ENCODE results near the gene TRIM3. TPM values are rescaled to one million over a fixed set of nuclear protein-coding genes. Genes with fewer than 3 reads are reported as not detected.

TRIM3 gene
- total RNA-seq, 1 donor from 2014 or later = 32.5 TPM

DNA sequence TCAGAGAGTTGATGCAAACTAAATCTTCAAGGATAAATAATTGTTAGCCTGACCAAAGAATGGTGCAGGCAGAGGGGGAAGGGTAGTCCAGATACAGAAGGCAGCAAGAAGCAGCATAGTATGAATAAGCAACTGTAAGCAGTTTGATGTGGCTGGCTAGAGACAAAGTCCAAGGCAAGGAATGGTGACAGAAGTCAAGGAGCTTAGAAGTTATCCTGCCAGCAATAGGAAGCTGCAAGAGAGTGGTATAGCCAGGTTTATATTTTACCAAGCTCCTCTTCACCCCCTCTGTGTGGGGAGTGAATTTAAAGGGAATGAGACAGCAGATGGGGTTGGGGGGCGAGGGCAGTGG, 14.7 kb downstream of the TRIM3 start:
- TF ChIP-seq, protein P1, sequence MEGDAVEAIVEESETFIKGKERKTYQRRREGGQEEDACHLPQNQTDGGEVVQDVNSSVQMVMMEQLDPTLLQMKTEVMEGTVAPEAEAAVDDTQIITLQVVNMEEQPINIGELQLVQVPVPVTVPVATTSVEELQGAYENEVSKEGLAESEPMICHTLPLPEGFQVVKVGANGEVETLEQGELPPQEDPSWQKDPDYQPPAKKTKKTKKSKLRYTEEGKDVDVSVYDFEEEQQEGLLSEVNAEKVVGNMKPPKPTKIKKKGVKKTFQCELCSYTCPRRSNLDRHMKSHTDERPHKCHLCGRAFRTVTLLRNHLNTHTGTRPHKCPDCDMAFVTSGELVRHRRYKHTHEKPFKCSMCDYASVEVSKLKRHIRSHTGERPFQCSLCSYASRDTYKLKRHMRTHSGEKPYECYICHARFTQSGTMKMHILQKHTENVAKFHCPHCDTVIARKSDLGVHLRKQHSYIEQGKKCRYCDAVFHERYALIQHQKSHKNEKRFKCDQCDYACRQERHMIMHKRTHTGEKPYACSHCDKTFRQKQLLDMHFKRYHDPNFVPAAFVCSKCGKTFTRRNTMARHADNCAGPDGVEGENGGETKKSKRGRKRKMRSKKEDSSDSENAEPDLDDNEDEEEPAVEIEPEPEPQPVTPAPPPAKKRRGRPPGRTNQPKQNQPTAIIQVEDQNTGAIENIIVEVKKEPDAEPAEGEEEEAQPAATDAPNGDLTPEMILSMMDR (IDR thresholded peaks at IDR 0.05) = no peak
- Mint-ChIP-seq H3K4me1 (ENCODE audit: unreplicated experiment) (no peaks in the 10 kb centered on the region), H3K36me3 (ENCODE audit: unreplicated experiment) (peaks cover 29% of the 10 kb centered on the region), H3K27ac (ENCODE audit: unreplicated experiment) (no peak overlapping the region), H3K4me3 (ENCODE audit: unreplicated experiment) (no peak overlapping the region), H3K27me3 (ENCODE audit: unreplicated experiment) (no peaks in the 10 kb centered on the region), H3K9me3 (ENCODE audit: unreplicated experiment) (no peaks in the 10 kb centered on the region)
- DNase-seq (ENCODE audit: extremely low spot score, unreplicated experiment) = no peak

DNA sequence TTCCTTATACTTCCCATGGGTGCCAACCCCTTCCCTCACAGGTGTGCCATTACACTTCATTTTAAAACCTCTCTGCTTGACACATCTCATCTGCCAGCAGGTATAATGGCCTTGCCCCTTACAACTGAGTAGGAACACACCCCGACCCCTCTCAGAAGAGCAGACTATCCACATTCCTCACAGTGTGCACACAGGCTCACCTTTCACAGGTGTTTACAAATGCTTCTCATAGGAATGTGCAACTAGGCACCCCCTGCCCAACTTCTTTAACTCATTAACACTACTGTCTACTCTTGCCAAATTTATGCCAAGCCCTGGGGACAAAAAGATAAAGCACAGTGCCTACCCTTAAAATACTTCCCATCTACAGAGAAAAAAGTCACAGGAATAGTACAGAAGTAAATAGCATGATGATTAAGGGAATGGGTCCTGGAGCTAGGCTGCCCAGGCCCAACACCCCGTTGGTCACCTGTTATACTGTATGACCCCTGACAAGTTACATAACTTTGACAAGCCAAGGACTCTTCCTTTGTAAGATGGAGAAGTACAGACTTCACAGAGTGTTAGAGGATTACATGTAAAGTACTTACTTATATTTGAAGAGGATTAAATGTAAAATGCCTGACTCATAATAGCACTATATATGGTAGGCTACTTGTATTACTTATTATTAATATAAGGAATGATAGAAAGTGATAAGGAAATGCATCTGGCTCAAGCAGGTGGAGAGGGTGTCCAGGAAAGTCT, 15.2 kb downstream of the TRIM3 start:
- Mint-ChIP-seq H3K27ac (ENCODE audit: unreplicated experiment) (no peak overlapping the region), H3K4me3 (ENCODE audit: unreplicated experiment) (no peak overlapping the region)

DNA sequence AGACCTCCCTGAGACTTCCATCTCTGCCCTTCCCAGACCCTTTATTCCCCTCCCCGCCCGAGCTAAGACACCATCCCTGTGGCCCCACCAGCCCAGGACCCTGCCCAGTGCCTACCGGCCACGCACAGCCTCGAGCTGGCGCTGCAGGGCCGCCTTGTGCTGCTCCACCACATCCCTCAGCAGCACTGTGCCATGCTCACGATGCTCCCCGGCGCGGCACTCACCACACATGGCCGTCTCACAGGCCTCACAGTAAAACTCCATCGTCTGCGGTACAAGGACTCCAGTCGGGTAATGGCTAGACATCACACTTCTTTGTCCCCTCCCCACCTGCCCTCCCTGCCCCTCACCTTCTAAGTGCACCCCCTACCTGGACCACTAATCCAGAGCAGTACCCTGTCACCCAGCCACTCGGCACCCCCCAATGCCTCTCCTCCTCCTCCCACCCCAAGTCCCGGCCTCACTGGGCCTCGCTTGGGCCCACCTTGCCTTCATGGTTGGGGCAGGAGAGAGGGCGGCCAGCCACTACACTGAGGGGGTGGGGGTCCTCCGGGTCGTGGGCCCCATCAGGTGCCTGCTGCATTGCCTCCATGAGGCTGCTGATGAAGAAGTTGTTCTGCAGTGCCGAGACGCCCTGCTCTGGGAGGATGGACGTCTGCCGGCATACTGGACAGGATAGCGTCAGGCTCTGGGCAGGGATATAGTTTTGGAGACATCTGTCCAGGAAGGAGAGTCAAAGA, 16.0 kb downstream of the TRIM3 start:
- H3K27ac Mint-ChIP-seq (ENCODE audit: unreplicated experiment) = no peak overlapping the region
- H3K4me3 Mint-ChIP-seq (ENCODE audit: unreplicated experiment) = no peak overlapping the region
- H3K9me3 Mint-ChIP-seq (ENCODE audit: unreplicated experiment) = no peaks in the 10 kb centered on the region
- no peaks in the 10 kb centered on the region for H3K27me3 Mint-ChIP-seq (ENCODE audit: unreplicated experiment)
- DNase-seq (ENCODE audit: extremely low spot score, unreplicated experiment) = no peak
- H3K4me1 Mint-ChIP-seq (ENCODE audit: unreplicated experiment) = no peaks in the 10 kb centered on the region
- TF ChIP-seq, protein P1 (IDR thresholded peaks at IDR 0.05) = no peak
- peaks cover 30% of the 10 kb centered on the region for H3K36me3 Mint-ChIP-seq (ENCODE audit: unreplicated experiment)

More for the DNA sequence above, 15.2 kb downstream of the TRIM3 start:
- DNase-seq (ENCODE audit: extremely low spot score, unreplicated experiment) = no peak
- peaks cover 28% of the 10 kb centered on the region for H3K36me3 Mint-ChIP-seq (ENCODE audit: unreplicated experiment)
- H3K9me3 Mint-ChIP-seq (ENCODE audit: unreplicated experiment) = no peaks in the 10 kb centered on the region
- H3K4me1 Mint-ChIP-seq (ENCODE audit: unreplicated experiment) = no peaks in the 10 kb centered on the region
- H3K27me3 Mint-ChIP-seq (ENCODE audit: unreplicated experiment) = no peaks in the 10 kb centered on the region
- TF ChIP-seq, protein P1 (IDR thresholded peaks at IDR 0.05) = no peak

DNA sequence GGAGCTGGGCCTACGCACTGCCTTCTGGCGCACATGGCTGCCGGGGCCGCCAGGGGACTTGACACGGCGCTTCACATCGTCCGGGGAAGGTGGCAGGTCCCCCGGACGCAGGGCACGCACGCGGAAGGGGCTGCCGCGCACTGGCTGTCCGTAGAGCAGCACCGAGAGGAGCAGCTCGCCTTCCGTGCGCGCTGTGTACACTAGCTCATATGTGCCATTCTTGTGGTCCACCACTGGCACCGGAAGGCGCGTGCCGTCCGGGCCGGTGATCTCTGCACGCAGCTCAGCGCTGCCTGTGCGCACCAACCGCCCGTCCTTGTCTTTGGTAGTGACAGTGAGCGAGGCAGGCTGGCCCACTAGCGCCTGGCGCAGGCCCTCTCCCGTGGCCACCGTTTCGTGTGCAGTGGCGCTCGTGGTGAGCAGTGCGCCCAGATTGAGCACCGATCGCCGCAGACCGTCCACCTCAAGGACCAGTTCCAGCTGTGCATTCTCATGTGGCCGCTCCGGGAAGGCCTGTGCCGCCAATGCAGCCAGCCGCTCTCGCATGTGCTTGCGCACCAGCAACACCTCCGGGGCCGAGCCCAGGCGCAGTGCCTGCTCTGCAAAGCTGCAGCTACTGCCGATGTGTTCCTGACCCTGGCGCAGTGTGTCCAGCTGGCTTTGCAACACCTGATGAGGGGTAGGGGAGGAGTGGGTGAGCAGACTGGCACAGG, 17.2 kb downstream of the TRIM3 start:
- no peak overlapping the region for H3K27ac Mint-ChIP-seq (ENCODE audit: unreplicated experiment)
- H3K9me3 Mint-ChIP-seq (ENCODE audit: unreplicated experiment) = no peaks in the 10 kb centered on the region
- peaks cover 33% of the 10 kb centered on the region for H3K36me3 Mint-ChIP-seq (ENCODE audit: unreplicated experiment)
- H3K4me1 Mint-ChIP-seq (ENCODE audit: unreplicated experiment) = no peaks in the 10 kb centered on the region
- no peaks in the 10 kb centered on the region for H3K27me3 Mint-ChIP-seq (ENCODE audit: unreplicated experiment)
- no peak overlapping the region for H3K4me3 Mint-ChIP-seq (ENCODE audit: unreplicated experiment)
- TF ChIP-seq, protein P1 (IDR thresholded peaks at IDR 0.05) = no peak
- no peak for DNase-seq (ENCODE audit: extremely low spot score, unreplicated experiment)

DNA sequence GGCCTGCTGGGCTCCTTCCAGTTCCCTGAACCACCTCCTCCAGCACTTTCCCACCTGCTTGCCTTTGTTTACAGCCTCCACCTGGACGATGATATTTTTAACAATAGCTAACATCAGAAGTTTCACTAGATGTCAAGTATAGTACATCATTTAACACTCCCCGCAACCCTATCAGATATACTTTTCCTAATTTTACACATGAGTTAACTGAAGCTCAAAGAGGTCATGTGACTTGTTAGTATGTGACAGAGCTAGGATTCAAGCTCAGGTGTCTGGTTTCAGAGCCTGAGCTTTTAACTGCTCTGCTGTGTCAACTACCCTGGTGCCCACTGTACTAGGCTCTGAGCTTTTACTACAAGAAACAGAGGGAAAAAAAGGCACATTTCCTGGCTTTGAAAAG, 18.7 kb downstream of the TRIM3 start:
- Mint-ChIP-seq H3K9me3 (ENCODE audit: unreplicated experiment) (no peaks in the 10 kb centered on the region), H3K4me1 (ENCODE audit: unreplicated experiment) (no peaks in the 10 kb centered on the region), H3K36me3 (ENCODE audit: unreplicated experiment) (peaks cover 28% of the 10 kb centered on the region), H3K4me3 (ENCODE audit: unreplicated experiment) (no peak overlapping the region), H3K27ac (ENCODE audit: unreplicated experiment) (no peak overlapping the region), H3K27me3 (ENCODE audit: unreplicated experiment) (no peaks in the 10 kb centered on the region)
- TF ChIP-seq, protein P1 (IDR thresholded peaks at IDR 0.05) = no peak
- DNase-seq (ENCODE audit: extremely low spot score, unreplicated experiment) = no peak
